ENCODE results near the gene TBCEL. TPM values are rescaled to one million over a fixed set of nuclear protein-coding genes. Genes with fewer than 3 reads are reported as not detected.

TBCEL gene, protein sequence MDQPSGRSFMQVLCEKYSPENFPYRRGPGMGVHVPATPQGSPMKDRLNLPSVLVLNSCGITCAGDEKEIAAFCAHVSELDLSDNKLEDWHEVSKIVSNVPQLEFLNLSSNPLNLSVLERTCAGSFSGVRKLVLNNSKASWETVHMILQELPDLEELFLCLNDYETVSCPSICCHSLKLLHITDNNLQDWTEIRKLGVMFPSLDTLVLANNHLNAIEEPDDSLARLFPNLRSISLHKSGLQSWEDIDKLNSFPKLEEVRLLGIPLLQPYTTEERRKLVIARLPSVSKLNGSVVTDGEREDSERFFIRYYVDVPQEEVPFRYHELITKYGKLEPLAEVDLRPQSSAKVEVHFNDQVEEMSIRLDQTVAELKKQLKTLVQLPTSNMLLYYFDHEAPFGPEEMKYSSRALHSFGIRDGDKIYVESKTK
- total RNA-seq: 10 to 100 TPM; 17.6 to 40.5 (median 26.0) TPM
- polyA plus RNA-seq: 1 to 10 TPM; 3.0 to 9.1 TPM
- long read RNA-seq, donor 1, full-length matches to known transcripts: 6 of 6 reads
- long read RNA-seq, donor 1, partial matches to known transcripts: 0 of 6 reads
- long read RNA-seq, donor 1, other reads (novel, unspliced or antisense): 0 of 6 reads
- long read RNA-seq, donor 2, full-length matches to known transcripts: 1 of 3 reads
- long read RNA-seq, donor 2, partial matches to known transcripts: 1 of 3 reads
- long read RNA-seq, donor 2, other reads (novel, unspliced or antisense): 1 of 3 reads
- long read RNA-seq, donor 3, full-length matches to known transcripts: 14 of 20 reads
- long read RNA-seq, donor 3, partial matches to known transcripts: 2 of 20 reads
- long read RNA-seq, donor 3, other reads (novel, unspliced or antisense): 4 of 20 reads

- 0 to 1% (median 0%) methylated on average over 15 to 54 of the region's 54 CpGs for WGBS, 4 donors
These were observed at the start of gene TBCEL for GRCh38 chr11:121023848-121024751. Gene TBCEL (plus strand): TSS chr11:121024102. CDS start chr11:121045691, 21,589 bp downstream.

DNA sequence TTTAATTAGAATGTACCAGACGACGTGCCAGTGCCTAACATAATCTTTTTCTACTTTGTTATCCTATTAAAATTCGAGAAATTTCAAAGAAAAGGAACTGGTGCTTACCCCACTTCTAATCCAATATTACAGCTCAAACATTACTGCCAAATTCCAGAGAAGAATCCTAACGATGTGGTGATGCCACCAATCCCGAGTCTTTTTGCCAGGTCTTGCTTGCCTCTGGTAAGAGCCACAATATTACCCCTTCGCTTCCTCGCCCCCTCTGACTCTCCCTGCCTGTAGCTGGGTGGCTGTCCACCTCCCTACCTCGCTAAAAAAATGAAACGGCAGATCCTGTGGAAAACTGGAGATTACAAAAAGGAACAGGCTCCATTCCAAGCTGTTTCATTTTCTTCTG is 49.4 kb upstream of the TBCEL start:
- H3K4me1 ChIP-seq: no peaks in the 10 kb centered on the region
- intact Hi-C loops (cut with DNase I): no loop called here
- WGBS, 4 donors: 61 to 70% (median 64%) methylated on average over 9 of the region's 9 CpGs

More at GRCh38 chr11:121023848-121024751, at the start of gene TBCEL:
- Histone ChIP-seq H3K36me3 (no peaks in the 10 kb centered on the region), H3K4me3 (peak within 1 kb of the TSS; percentile 76 to 98 (median 88)), H3K4me1 (peaks cover 0 to 30% (median 21%) of the 10 kb centered on the region in 12 donors), H3K27me3 (no peaks in the 10 kb centered on the region), H3K27ac (peak within 1 kb of the TSS; percentile 33 to 87 (median 74)), H3K9me3 (no peaks in the 10 kb centered on the region)
- intact Hi-C loops (cut with DNase I): no loop called here
- peak; percentile 78 to 95 (median 94) for ATAC-seq
- peak in 1 of 2 donors; percentile 37 for TF ChIP-seq POLR2A (IDR thresholded peaks at IDR 0.05)
- TF ChIP-seq, protein P1, sequence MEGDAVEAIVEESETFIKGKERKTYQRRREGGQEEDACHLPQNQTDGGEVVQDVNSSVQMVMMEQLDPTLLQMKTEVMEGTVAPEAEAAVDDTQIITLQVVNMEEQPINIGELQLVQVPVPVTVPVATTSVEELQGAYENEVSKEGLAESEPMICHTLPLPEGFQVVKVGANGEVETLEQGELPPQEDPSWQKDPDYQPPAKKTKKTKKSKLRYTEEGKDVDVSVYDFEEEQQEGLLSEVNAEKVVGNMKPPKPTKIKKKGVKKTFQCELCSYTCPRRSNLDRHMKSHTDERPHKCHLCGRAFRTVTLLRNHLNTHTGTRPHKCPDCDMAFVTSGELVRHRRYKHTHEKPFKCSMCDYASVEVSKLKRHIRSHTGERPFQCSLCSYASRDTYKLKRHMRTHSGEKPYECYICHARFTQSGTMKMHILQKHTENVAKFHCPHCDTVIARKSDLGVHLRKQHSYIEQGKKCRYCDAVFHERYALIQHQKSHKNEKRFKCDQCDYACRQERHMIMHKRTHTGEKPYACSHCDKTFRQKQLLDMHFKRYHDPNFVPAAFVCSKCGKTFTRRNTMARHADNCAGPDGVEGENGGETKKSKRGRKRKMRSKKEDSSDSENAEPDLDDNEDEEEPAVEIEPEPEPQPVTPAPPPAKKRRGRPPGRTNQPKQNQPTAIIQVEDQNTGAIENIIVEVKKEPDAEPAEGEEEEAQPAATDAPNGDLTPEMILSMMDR (IDR thresholded peaks at IDR 0.05): no peak
- DNase-seq: peak; percentile 89 to 95 (median 91)

GRCh38 chr11:120974965-120975364 is 48.9 kb upstream of the TBCEL start:
- H3K27me3 ChIP-seq: peaks cover 0 to 14% (median 5%) of the 10 kb centered on the region in 9 donors
- no peaks in the 10 kb centered on the region for H3K36me3 ChIP-seq
- DNase-seq (no peak), ATAC-seq (no peak)
- no peak overlapping the region for H3K4me3 ChIP-seq
- H3K4me1 ChIP-seq: no peaks in the 10 kb centered on the region
- no peak overlapping the region for H3K27ac ChIP-seq
- WGBS, 4 donors: 34 to 36% (median 35%) methylated on average over 4 of the region's 4 CpGs
- intact Hi-C loops (cut with DNase I): no loop called here
- no peak for TF ChIP-seq POLR2A (IDR thresholded peaks at IDR 0.05)
- TF ChIP-seq, protein P1 (IDR thresholded peaks at IDR 0.05): no peak
- H3K9me3 ChIP-seq: no peaks in the 10 kb centered on the region

More for the DNA sequence above, 49.4 kb upstream of the TBCEL start:
- Histone ChIP-seq H3K4me3 (no peak overlapping the region), H3K27me3 (peaks cover 0 to 14% (median 5%) of the 10 kb centered on the region in 9 donors), H3K27ac (no peak overlapping the region), H3K36me3 (no peaks in the 10 kb centered on the region), H3K9me3 (no peaks in the 10 kb centered on the region)
- ATAC-seq (no peak), DNase-seq (no peak)
- TF ChIP-seq, protein P1 (IDR thresholded peaks at IDR 0.05): no peak
- TF ChIP-seq POLR2A (IDR thresholded peaks at IDR 0.05): no peak
